Fibroblast of gingiva (primary cell): ENCODE results near the gene FHL1.
A peak's percentile ranks its signal among the peaks of the same experiment; 100 is the strongest.
"Not testable (repeated sequence)": the region's sequence is repeated elsewhere in the genome, so short reads cannot be mapped to it uniquely, and the experiment has no call there.

Experiments
- DNase-seq: peaks from one replicate; pipeline ENCODE4 v3.0.0-alpha.2; 2011; ENCODE audit warnings: low read depth

The FHL1 gene

DNA sequence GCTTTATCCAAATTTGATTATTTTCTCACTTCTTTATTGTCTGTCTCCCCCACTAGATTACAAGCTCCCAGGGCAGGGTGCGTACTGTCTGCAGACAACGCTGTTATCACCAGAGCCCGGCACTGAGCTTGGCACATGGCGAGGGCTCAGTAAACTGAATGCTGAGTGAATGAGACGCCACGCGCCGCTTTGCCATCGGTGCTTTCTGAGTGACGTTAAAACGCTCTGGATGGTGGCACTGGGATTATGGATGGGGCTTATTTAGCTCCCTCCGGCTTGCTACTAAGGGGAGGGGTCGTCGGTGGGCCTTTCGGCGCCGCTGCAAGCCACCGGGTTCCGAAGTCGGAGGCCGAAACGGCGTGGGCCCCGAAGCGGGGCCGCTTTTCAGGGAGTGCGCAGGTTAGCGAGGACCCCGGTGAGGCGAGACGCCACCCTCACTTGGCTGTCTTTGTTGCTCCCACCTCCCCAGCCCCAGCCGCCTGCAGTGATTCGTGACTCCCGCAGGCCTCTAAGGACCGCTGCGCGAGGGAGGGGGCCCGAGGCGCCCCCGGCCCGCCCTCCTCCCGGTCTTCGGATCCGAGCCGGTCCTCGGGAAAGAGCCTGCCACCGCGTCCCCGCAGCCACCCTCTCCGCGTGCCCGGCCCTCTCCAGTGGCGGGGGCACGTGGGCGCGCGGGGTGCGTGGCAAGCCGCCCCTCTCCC is 569 bp upstream of the FHL1 start:
- no peak for DNase-seq

DNA sequence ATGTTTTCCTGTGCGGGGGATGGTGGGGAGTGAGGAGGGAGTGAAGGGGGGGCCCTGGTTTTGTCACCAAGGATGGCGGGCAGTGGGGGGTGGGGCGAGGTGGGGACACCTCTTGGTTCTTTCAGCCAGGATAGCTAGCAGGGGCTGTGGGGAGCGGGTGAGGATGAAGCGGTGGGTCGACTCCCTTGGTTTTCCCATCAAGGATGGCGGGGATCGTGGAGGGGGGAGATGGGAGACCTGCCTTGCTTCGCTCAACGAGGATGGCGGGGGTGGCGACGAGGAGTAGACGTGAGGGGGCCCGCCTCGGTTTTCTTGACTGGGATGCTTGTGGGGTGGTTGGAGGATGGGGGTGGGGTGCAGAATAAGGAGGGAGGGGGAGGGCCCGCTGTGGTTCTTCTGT is 643 bp downstream of the FHL1 start:
- DNase-seq, result no peak

DNA sequence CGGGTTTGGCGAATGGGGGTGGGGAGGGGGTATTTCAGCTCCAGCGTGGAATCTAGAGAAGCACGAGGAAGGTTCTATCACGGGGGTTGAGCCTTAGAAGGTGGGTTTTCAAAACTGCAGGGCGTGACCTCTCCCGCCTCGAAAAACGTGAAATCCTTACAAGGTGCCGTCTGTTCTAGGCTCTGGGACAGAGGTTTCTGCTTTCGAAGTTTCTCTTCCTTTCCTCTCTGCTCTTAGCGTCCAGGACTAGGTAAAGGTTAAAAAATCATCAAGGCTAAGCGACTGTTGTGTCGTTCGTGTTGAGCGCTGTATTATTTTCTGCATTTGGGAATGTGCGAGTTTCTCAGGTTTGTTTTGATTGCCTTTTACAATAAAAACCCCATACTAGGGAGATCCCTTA is 1.1 kb downstream of the FHL1 start:
- no peak for DNase-seq

- no peak for DNase-seq
Measured at GRCh38 chrX:136154998-136155397, 7.7 kb downstream of the FHL1 start.

- no peak for DNase-seq
Measured at GRCh38 chrX:136156560-136157117, 9.3 kb downstream of the FHL1 start.

GRCh38 chrX:136157187-136157586 is 9.9 kb downstream of the FHL1 start:
- no peak for DNase-seq

DNA sequence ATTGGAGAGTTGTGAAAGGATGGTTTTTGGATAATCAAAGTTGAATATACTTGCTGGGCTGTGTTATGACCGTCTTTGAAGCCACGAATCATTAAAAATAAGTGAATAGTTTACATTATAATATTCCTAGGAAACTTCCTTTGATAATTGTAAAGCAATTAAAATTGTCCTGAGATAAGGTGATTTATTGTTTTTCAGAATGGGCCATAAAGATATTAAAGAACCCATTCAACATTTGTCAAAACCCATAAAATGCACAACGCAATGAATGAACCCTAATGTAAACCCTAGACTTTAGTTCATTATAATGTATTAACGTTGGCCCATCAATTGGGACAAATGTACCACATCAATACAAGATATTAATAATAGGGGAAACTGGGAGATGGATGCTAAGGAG is 11.4 kb downstream of the FHL1 start:
- DNase-seq, result no peak

DNA sequence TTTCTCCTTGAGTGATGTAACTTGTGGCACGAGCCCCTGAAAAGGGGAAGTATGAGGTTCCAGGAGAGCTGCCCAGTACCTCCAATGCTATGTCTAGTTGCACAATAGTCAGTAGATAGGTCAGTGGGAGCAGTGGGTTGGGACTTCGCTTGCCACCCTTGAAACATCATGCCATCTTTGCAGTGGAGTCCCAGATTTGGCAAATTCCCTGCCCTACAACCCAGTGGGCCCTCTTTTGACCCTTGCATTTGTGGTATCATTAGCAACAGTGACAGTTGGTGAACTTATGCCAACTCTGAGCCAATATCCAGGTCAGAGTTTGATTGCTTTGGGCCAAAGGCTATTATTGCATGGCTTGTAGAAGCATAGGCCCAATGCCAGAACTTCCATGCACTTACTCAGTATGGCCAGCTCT is 12.3 kb downstream of the FHL1 start:
- DNase-seq, result peak; percentile 65

GRCh38 chrX:136162827-136163570 is 15.7 kb downstream of the FHL1 start:
- peak; percentile 48 for DNase-seq

GRCh38 chrX:136163689-136164088 is 16.4 kb downstream of the FHL1 start:
- DNase-seq, result no peak

- DNase-seq, result no peak
Measured at GRCh38 chrX:136165406-136165805, 18.1 kb downstream of the FHL1 start.

DNA sequence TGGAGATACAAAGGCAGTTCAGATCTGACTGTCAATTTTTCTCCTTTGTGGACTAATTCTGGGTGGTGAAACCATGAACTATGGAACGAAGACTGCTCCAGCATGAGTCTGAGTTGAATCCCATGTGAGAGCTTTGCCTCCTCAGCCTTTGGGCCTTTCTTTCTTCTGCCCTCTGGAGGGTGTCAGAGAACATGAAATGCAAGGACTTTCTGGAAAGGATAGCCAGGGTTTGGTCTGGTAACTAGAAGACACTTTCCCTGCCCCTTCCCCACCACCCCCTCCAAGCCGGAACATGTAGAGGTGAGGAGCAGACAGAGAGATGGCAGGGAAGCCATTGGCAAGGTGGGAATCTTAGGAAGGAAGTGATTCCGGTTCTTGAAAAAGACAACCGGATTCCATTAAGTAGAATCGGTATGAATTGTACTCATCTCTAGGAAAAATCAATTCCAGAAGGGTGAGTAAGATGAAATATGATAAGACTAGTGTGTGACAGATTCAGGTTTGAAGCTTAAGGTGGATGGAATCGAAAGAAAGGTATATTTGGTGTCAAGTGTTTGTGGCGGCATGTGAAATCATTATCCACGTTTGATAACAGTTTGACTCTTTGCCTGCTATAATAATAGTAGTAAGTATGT is 19.0 kb downstream of the FHL1 start:
- peak; percentile 58 for DNase-seq

DNA sequence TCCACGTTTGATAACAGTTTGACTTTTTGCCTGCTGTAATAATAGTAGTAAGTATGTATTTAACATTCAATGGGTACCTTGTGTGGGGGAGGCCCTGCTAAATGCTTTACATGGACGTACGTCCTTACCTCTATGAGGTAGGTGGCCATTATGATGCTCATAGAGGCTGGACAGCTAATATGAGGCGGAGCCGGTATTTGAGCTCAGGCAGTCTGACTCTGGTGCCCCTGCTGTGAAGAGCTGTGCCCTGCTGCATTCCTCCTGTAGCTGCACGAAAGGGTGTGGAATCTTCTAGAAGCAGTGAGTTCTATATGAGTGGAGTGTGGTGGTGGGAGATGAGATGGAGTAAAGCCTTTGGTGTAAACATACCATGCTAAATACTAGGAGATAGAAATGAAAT is 20.7 kb downstream of the FHL1 start:
- DNase-seq, result not testable (repeated sequence)

DNA sequence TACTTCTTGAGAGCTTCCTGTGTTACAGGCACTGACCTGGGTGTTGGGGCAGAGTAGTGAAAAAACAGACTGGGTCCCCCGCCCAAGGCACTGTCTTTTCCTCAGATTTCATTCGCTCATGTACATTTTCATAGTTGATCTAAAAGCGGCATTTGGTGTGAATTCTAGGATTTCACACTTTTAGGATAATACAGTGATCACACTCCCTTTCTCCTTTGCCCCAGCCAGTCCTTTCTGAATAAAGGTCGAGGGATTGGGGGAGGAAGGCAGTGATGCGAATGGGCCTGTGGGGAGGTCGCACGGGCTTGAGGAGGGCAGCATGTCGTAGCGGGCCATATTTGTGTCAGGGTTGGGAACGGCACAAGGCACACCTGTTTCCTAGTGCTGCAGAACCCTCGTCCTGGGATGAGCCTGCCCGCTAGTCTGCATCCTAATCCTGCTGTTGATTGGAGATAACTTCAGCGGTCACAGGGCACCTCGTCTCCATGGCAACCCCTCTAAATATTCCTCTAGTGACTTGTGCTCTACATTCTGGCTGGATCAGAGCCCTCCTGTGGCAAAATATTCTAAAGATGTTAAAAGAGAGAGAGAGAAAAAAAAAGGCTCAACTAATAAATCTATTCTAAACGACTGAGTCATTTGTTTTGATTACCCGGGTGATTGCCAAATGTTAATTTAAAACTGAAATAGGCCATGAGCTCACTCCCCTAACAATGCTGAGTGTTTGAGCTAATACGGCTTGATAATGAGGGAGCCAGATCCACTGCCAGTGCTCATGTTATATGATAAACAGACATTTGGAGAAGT is 21.8 kb downstream of the FHL1 start:
- DNase-seq, result peak; percentile 97

DNA sequence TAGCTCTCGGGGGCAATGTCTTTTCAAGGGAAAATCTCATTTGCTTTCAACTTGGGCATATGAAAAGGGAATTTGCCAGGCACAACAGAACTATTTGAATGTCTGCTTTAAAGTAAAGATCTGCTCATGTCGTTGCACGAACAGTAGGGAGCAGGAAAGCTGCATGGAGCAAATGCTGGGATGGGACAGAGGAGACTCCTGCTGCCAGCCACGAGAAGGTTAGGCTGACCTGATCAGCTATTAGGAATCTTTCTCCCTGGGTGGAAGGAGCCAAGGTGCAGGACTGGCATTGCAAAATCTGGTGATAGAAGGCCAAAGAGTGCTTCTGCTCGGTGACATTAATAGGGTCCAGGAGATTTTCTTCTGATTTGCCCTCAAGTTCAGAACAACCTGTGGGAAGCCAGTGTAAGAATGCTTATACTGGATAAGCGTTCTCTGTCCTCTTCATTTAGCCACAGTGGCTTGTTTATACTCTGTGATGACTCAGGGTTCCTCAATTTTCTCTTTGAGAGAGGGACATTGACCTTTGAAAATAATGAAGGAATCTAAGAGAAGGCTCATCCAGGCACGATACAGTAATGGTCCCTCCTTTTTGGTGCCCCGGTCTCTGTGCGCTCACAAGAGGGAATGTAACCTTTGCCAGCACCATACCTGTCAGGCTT is 22.9 kb downstream of the FHL1 start:
- peak; percentile 65 for DNase-seq

GRCh38 chrX:136171420-136171819 is 24.1 kb downstream of the FHL1 start:
- no peak for DNase-seq

DNA sequence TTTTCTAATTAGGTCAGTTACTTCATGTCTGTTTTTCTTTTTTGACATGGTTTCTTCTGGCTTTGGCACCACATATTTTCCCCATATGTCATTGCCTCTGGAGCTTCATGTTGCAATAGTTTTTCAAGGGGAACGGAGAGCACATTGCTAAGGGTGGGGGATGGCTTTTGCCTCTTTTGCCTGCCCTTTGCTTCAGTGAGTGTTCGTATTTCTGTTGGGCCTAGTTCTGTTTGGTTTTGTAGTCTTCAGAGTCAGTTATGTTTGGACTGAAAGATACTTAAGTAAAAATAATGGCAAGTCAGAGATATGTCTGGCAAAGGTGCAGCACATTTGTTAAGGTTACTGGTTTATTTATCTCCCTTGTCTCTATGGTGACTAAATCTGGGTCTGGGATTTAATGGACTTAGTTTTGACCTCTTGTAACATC is 29.1 kb downstream of the FHL1 start:
- peak; percentile 95 for DNase-seq

- no peak for DNase-seq
Measured at GRCh38 chrX:136179133-136179532, 31.8 kb downstream of the FHL1 start.

DNA sequence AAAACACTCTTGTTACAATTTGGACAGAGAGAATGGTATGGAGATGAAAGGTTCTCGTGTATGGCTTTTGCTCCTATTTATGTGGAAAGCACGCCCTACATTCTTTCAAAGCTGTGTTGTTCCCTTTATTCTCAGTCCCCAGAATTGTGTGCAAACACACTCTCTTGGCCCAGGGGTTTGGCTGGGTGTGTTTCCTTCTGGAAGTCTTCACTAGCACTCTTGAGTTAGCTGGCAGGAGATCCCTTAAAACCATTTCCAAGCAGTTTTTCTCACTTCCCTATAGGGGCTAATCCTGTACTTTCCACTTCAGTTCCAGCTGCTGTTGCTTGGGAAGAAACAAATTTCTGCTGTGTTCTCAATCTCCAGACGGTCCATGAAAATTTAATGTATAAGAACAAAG is 35.1 kb downstream of the FHL1 start:
- no peak for DNase-seq

DNA sequence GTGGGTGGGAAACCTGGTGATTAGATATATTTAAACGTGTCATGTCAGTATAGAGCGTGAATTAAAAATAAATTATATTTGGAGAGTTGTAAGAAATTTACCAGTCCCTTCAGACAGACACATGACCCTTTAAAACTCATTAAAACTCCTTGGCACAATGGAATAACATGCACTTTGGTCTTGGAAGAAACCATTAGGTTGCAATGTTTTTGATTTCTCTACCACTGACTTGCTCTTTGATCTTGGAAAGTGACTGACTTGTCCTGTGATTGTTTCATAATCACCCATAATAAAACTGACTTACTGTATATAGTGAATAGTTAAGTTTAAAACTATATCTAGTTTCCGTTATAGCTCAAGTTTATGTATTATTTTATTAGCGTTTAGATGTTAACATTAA is 35.8 kb downstream of the FHL1 start:
- no peak for DNase-seq

DNA sequence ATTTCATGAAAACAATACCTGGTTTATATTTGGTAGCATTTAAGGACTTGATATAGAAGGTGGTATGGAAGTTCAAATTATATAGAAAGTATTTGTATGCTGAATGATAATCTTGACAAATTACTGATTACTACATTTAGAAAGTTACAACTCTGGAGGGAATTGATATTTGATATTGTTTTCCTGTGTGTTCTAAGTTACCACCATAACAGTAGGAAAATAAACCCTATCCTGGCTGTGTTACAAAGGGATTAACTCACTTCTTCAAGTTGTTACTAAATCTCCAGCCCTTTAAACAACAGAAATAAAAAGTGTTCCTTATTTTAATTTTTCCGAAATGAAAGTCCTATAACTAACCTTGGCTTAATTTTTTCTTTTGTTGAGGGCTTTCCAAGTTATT is 36.6 kb downstream of the FHL1 start:
- peak; percentile 84 for DNase-seq
